ENCODE measurements around the gene QSER1. TPM values are rescaled to one million over a fixed set of nuclear protein-coding genes. Genes with fewer than 3 reads are reported as not detected.
"Not testable (repeated sequence)": the region's sequence is repeated elsewhere in the genome, so short reads cannot be mapped to it uniquely, and the experiment has no call there.

The QSER1 gene
- polyA plus RNA-seq, 1 donor (not counting 4 experiments of a cell fraction or from before 2014, with no cell fraction given) = 14.7 TPM

DNA sequence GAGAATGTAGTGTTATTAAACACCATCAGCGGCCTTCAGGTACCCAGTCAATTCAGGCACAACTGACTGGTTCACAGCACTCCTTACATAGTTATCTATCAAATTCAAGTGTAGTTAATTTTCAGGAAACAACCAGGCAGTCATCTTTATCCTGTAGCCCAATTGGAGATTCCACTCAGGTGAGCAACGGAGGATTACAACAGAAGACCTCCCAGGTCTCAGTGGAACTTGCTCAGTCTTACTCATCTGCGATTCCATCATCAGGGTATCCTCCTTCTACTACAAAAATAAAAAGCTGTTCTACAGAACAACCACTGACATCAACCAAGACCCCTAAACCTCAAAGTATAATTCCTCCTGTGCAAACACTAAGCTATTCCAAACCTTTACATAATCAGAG is 39.6 kb downstream of the QSER1 start:
- H3K4me3 ChIP-seq (ENCODE audit: control insufficient read depth in 2 of 3, extremely low read depth in 1 of 3, insufficient read depth in 2 of 3, low read depth in 1 of 3, low read length in 3 of 3) = no peak overlapping the region
- H3K79me2 ChIP-seq (ENCODE audit: control insufficient read depth, insufficient read depth, low read length) = peaks cover under 1% of the 10 kb centered on the region
- peaks cover 17 to 28% of the 10 kb centered on the region in 2 experiments for H3K36me3 ChIP-seq (ENCODE audit: control insufficient read depth in 2 of 2, extremely low read depth in 1 of 2, insufficient read depth in 2 of 2, low read length in 2 of 2)

DNA sequence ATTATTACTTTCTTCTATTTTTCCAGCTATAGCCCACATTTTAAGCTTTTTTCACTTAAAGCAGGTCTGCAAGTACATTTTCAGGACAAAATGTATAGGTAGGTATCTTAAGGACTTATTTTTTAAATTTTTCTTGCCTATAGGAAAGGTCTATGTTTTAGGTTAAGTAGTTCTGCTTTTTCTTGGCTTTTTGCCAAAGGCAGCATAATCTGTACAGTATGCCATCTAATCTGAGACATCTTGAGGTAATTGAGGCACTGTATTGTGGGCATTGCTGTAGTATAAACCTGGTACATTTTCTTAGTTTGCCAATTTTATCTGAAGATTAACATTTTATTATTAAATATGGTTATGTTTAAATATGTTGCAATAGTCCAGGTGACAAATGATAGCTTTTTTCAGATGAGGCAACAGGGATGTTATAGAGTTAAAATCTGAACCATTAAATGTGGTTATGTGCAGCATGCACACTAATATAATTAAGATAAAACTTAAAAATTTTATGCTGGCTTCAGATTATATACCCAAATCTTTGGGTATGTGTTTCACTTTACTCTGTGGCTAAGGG is 42.9 kb downstream of the QSER1 start:
- FAIRE-seq = no peak
- Histone ChIP-seq H3K4me1 (ENCODE audit: control insufficient read depth, extremely low read depth, insufficient read depth, low read length) (no peaks in the 10 kb centered on the region), H3K27ac (ENCODE audit: control insufficient read depth, insufficient read depth, low read length) (no peak overlapping the region), H2AFZ (ENCODE audit: control insufficient read depth, low read length) (no peak overlapping the region), H4K20me1 (ENCODE audit: control insufficient read depth, extremely low read depth, insufficient read depth, low read length) (no peaks in the 10 kb centered on the region), H3K9me3 (ENCODE audit: control insufficient read depth, low read depth, low read length) (no peaks in the 10 kb centered on the region), H3K4me2 (ENCODE audit: control insufficient read depth, extremely low read depth, insufficient read depth, low read depth, low read length) (no peak overlapping the region), H3K9me1 (ENCODE audit: control insufficient read depth, extremely low read depth, insufficient read depth, low read length) (no peaks in the 10 kb centered on the region), H3K27me3 (ENCODE audit: control insufficient read depth, extremely low read depth, insufficient read depth, low read length) (no peaks in the 10 kb centered on the region), H3K4me3 (ENCODE audit: control insufficient read depth in 2 of 3, extremely low read depth in 1 of 3, insufficient read depth in 2 of 3, low read depth in 1 of 3, low read length in 3 of 3) (no peak overlapping the region), H3K36me3 (ENCODE audit: control insufficient read depth in 2 of 2, extremely low read depth in 1 of 2, insufficient read depth in 2 of 2, low read length in 2 of 2) (peaks cover 16 to 28% of the 10 kb centered on the region in 2 experiments), H3K9ac (ENCODE audit: control insufficient read depth, extremely low read depth, insufficient read depth, low read length) (no peak overlapping the region), H3K79me2 (ENCODE audit: control insufficient read depth, insufficient read depth, low read length) (peaks cover 12% of the 10 kb centered on the region)
- dilution Hi-C loops (cut with MboI; ENCODE audit: extremely low pct_ligation_motif_present, low sequenced_read_pairs) = no loop called here
- no peak for DNase-seq (ENCODE audit: low read depth, low spot score)
- TF ChIP-seq, protein P1, sequence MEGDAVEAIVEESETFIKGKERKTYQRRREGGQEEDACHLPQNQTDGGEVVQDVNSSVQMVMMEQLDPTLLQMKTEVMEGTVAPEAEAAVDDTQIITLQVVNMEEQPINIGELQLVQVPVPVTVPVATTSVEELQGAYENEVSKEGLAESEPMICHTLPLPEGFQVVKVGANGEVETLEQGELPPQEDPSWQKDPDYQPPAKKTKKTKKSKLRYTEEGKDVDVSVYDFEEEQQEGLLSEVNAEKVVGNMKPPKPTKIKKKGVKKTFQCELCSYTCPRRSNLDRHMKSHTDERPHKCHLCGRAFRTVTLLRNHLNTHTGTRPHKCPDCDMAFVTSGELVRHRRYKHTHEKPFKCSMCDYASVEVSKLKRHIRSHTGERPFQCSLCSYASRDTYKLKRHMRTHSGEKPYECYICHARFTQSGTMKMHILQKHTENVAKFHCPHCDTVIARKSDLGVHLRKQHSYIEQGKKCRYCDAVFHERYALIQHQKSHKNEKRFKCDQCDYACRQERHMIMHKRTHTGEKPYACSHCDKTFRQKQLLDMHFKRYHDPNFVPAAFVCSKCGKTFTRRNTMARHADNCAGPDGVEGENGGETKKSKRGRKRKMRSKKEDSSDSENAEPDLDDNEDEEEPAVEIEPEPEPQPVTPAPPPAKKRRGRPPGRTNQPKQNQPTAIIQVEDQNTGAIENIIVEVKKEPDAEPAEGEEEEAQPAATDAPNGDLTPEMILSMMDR (optimal IDR thresholded peaks at IDR 0.05 in 1 of 3, IDR thresholded peaks at IDR 0.05 in 1 of 3, conservative IDR thresholded peaks at IDR 0.05 in 1 of 3; ENCODE audit: extremely low read depth in 1 of 3, insufficient read depth in 2 of 3, low read length in 3 of 3) = no peak
- no peak for TF ChIP-seq EZH2 (IDR thresholded peaks at IDR 0.05; ENCODE audit: low read length)

More for the DNA sequence above, 39.6 kb downstream of the QSER1 start:
- Histone ChIP-seq H3K9me1 (ENCODE audit: control insufficient read depth, extremely low read depth, insufficient read depth, low read length) (no peaks in the 10 kb centered on the region), H3K9me3 (ENCODE audit: control insufficient read depth, low read depth, low read length) (no peaks in the 10 kb centered on the region), H3K27ac (ENCODE audit: control insufficient read depth, insufficient read depth, low read length) (no peak overlapping the region), H3K4me2 (ENCODE audit: control insufficient read depth, extremely low read depth, insufficient read depth, low read depth, low read length) (no peak overlapping the region), H3K27me3 (ENCODE audit: control insufficient read depth, extremely low read depth, insufficient read depth, low read length) (no peaks in the 10 kb centered on the region), H3K4me1 (ENCODE audit: control insufficient read depth, extremely low read depth, insufficient read depth, low read length) (no peaks in the 10 kb centered on the region), H3K9ac (ENCODE audit: control insufficient read depth, extremely low read depth, insufficient read depth, low read length) (no peak overlapping the region), H4K20me1 (ENCODE audit: control insufficient read depth, extremely low read depth, insufficient read depth, low read length) (no peaks in the 10 kb centered on the region), H2AFZ (ENCODE audit: control insufficient read depth, low read length) (no peak overlapping the region)
- no peak for FAIRE-seq
- DNase-seq (ENCODE audit: low read depth, low spot score) = no peak
- TF ChIP-seq EZH2 (IDR thresholded peaks at IDR 0.05; ENCODE audit: low read length) = no peak
- TF ChIP-seq, protein P1 (optimal IDR thresholded peaks at IDR 0.05 in 1 of 3, IDR thresholded peaks at IDR 0.05 in 1 of 3, conservative IDR thresholded peaks at IDR 0.05 in 1 of 3; ENCODE audit: extremely low read depth in 1 of 3, insufficient read depth in 2 of 3, low read length in 3 of 3) = no peak
- dilution Hi-C loops (cut with MboI; ENCODE audit: extremely low pct_ligation_motif_present, low sequenced_read_pairs) = no loop called here

DNA sequence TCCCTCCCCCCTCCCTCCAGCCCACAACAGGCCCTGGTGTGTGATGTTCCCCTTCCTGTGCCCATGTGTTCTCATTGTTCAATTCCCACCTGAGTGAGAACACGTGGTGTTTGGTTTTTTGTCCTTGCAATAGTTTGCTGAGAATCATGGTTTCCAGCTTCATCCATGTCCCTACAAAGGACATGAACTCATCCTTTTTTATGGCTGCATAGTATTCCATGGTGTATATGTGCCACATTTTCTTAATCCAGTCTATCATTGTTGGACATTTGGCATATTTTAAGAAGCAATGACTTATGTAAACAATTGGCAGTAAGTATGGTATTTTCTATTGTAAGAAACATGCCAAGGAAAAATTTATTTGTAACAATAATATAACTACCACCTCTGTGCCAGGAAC is 43.6 kb downstream of the QSER1 start:
- Histone ChIP-seq H3K36me3 (ENCODE audit: control insufficient read depth in 2 of 2, extremely low read depth in 1 of 2, insufficient read depth in 2 of 2, low read length in 2 of 2) (peaks cover 16 to 27% of the 10 kb centered on the region in 2 experiments), H3K79me2 (ENCODE audit: control insufficient read depth, insufficient read depth, low read length) (peaks cover 12% of the 10 kb centered on the region)
- H2AFZ ChIP-seq (ENCODE audit: control insufficient read depth, low read length); FAIRE-seq; H3K4me2 ChIP-seq (ENCODE audit: control insufficient read depth, extremely low read depth, insufficient read depth, low read depth, low read length); H3K4me1 ChIP-seq (ENCODE audit: control insufficient read depth, extremely low read depth, insufficient read depth, low read length); DNase-seq (ENCODE audit: low read depth, low spot score); H3K9me1 ChIP-seq (ENCODE audit: control insufficient read depth, extremely low read depth, insufficient read depth, low read length); H4K20me1 ChIP-seq (ENCODE audit: control insufficient read depth, extremely low read depth, insufficient read depth, low read length); H3K27me3 ChIP-seq (ENCODE audit: control insufficient read depth, extremely low read depth, insufficient read depth, low read length); H3K4me3 ChIP-seq (ENCODE audit: control insufficient read depth in 2 of 3, extremely low read depth in 1 of 3, insufficient read depth in 2 of 3, low read depth in 1 of 3, low read length in 3 of 3); H3K9me3 ChIP-seq (ENCODE audit: control insufficient read depth, low read depth, low read length); H3K9ac ChIP-seq (ENCODE audit: control insufficient read depth, extremely low read depth, insufficient read depth, low read length); H3K27ac ChIP-seq (ENCODE audit: control insufficient read depth, insufficient read depth, low read length); dilution Hi-C loops (cut with MboI; ENCODE audit: extremely low pct_ligation_motif_present, low sequenced_read_pairs): not testable (repeated sequence)

DNA sequence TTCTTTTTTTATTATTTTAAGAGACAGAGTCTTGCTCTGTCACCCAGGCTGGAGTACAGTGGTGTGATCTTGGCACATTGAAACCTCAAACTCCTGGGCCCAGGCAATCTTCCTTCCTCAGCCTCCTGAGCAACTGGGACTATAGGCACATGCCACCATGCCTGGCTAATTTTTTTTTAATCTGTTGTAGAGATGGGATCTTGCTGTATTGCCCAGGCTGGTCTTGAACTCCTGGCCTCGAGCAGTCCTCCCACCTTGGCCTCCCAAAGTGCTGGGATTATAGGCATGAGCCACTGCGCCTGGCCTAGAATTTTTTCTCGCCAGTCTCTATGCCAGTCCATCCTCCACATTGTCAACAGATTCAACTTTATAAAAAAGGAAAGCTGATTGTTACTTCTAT is 44.7 kb downstream of the QSER1 start:
- H3K9ac ChIP-seq (ENCODE audit: control insufficient read depth, extremely low read depth, insufficient read depth, low read length); H3K9me3 ChIP-seq (ENCODE audit: control insufficient read depth, low read depth, low read length); dilution Hi-C loops (cut with MboI; ENCODE audit: extremely low pct_ligation_motif_present, low sequenced_read_pairs); H3K4me3 ChIP-seq (ENCODE audit: control insufficient read depth in 2 of 3, extremely low read depth in 1 of 3, insufficient read depth in 2 of 3, low read depth in 1 of 3, low read length in 3 of 3); H3K27ac ChIP-seq (ENCODE audit: control insufficient read depth, insufficient read depth, low read length); H3K27me3 ChIP-seq (ENCODE audit: control insufficient read depth, extremely low read depth, insufficient read depth, low read length); H3K4me1 ChIP-seq (ENCODE audit: control insufficient read depth, extremely low read depth, insufficient read depth, low read length); DNase-seq (ENCODE audit: low read depth, low spot score); H3K9me1 ChIP-seq (ENCODE audit: control insufficient read depth, extremely low read depth, insufficient read depth, low read length); H4K20me1 ChIP-seq (ENCODE audit: control insufficient read depth, extremely low read depth, insufficient read depth, low read length); H2AFZ ChIP-seq (ENCODE audit: control insufficient read depth, low read length); FAIRE-seq; H3K4me2 ChIP-seq (ENCODE audit: control insufficient read depth, extremely low read depth, insufficient read depth, low read depth, low read length): not testable (repeated sequence)
- H3K36me3 ChIP-seq (ENCODE audit: control insufficient read depth in 2 of 2, extremely low read depth in 1 of 2, insufficient read depth in 2 of 2, low read length in 2 of 2) = peaks cover 8 to 19% of the 10 kb centered on the region in 2 experiments
- H3K79me2 ChIP-seq (ENCODE audit: control insufficient read depth, insufficient read depth, low read length) = peaks cover 12% of the 10 kb centered on the region

All from keratinocyte (primary cell).